IgD-negative memory B cell (primary cell): ENCODE results near the gene CR2. TPM values are rescaled to one million over a fixed set of nuclear protein-coding genes. Genes with fewer than 3 reads are reported as not detected.

Experiments used
- H3K27ac Mint-ChIP-seq, 3 donors: one replicate each; pipeline ENCODE4 v1.8.0; 2020 to 2022; ENCODE audit warnings: mild to moderate bottlenecking in 3 of 3, mixed read lengths in 3 of 3, moderate library complexity in 1 of 3
- H3K27me3 Mint-ChIP-seq: one replicate; pipeline ENCODE4 v1.8.0; 2021; ENCODE audit warnings: mixed read lengths
- H3K36me3 Mint-ChIP-seq: one replicate; pipeline ENCODE4 v1.8.0; 2020; ENCODE audit warnings: mild to moderate bottlenecking, mixed read lengths
- H3K4me1 Mint-ChIP-seq, 3 donors: one replicate each; pipeline ENCODE4 v1.8.0; 2020 to 2022; ENCODE audit warnings: mixed read lengths in 3 of 3, mild to moderate bottlenecking in 1 of 3
- H3K4me3 Mint-ChIP-seq, 4 donors: one replicate each; pipeline ENCODE4 v1.8.0; 2020 to 2022; ENCODE audit warnings: mild to moderate bottlenecking in 4 of 4, mixed read lengths in 4 of 4, moderate library complexity in 3 of 4
- H3K9me3 Mint-ChIP-seq, 3 donors: one replicate each; pipeline ENCODE4 v1.8.0; 2020 to 2021; ENCODE audit warnings: mixed read lengths in 3 of 3, mild to moderate bottlenecking in 1 of 3
- polyA plus RNA-seq: library from polyadenylated mRNA; unstranded; fragments of 300-500 nt; fragmentation: Illumina TruSeq; gene quantifications from one replicate; pipeline ENCODE4 v1.2.3, GENCODE V29; 2021

CR2 gene
- polyA plus RNA-seq: 44.7 TPM

GRCh38 chr1:207454046-207454964, at the start of gene CR2:
Gene CR2 (plus strand): TSS chr1:207454328. CDS start chr1:207454419, 91 bp downstream.
- H3K4me1 Mint-ChIP-seq: peaks cover 0 to 18% (median 10%) of the 10 kb centered on the region in 3 donors
- H3K27ac Mint-ChIP-seq: peak within 1 kb of the TSS; percentile 17 to 78 (median 49)
- peaks cover 1% of the 10 kb centered on the region for H3K27me3 Mint-ChIP-seq
- H3K4me3 Mint-ChIP-seq: peak within 1 kb of the TSS in 2 of 4 donors; percentile 87 to 88
- H3K9me3 Mint-ChIP-seq: no peaks in the 10 kb centered on the region
- H3K36me3 Mint-ChIP-seq: no peaks in the 10 kb centered on the region

GRCh38 chr1:207404849-207405525, 49.1 kb upstream of the CR2 start:
- Mint-ChIP-seq H3K4me1 (peaks cover 11 to 34% (median 13%) of the 10 kb centered on the region in 3 donors), H3K9me3 (no peaks in the 10 kb centered on the region), H3K36me3 (peaks cover 1% of the 10 kb centered on the region), H3K27ac (no peak overlapping the region), H3K27me3 (no peaks in the 10 kb centered on the region), H3K4me3 (no peak overlapping the region)

GRCh38 chr1:207405814-207406213, 48.3 kb upstream of the CR2 start:
- H3K27me3 Mint-ChIP-seq: no peaks in the 10 kb centered on the region
- no peak overlapping the region for H3K4me3 Mint-ChIP-seq
- H3K36me3 Mint-ChIP-seq: peaks cover 1% of the 10 kb centered on the region
- H3K4me1 Mint-ChIP-seq: peaks cover 11 to 37% (median 13%) of the 10 kb centered on the region in 3 donors
- H3K27ac Mint-ChIP-seq: no peak overlapping the region
- H3K9me3 Mint-ChIP-seq: no peaks in the 10 kb centered on the region

GRCh38 chr1:207407655-207408260, 46.4 kb upstream of the CR2 start:
- H3K4me1 Mint-ChIP-seq: peaks cover 22 to 49% (median 24%) of the 10 kb centered on the region in 3 donors
- no peaks in the 10 kb centered on the region for H3K9me3 Mint-ChIP-seq
- H3K4me3 Mint-ChIP-seq: no peak overlapping the region
- H3K36me3 Mint-ChIP-seq: no peaks in the 10 kb centered on the region
- no peaks in the 10 kb centered on the region for H3K27me3 Mint-ChIP-seq
- H3K27ac Mint-ChIP-seq: peak overlapping the region in 1 of 3 donors; percentile 23

GRCh38 chr1:207412845-207413244, 41.3 kb upstream of the CR2 start:
- H3K36me3 Mint-ChIP-seq: no peaks in the 10 kb centered on the region
- H3K4me1 Mint-ChIP-seq: peaks cover 48 to 51% (median 50%) of the 10 kb centered on the region in 3 donors
- H3K9me3 Mint-ChIP-seq: no peaks in the 10 kb centered on the region
- no peaks in the 10 kb centered on the region for H3K27me3 Mint-ChIP-seq
- H3K4me3 Mint-ChIP-seq: peak overlapping the region in 3 of 4 donors; percentile 1 to 90 (median 79)
- peak overlapping the region; percentile 10 to 94 (median 18) for H3K27ac Mint-ChIP-seq

GRCh38 chr1:207414606-207415108, 39.5 kb upstream of the CR2 start:
- Mint-ChIP-seq H3K27me3 (no peaks in the 10 kb centered on the region), H3K36me3 (no peaks in the 10 kb centered on the region), H3K4me1 (peaks cover 49 to 55% (median 54%) of the 10 kb centered on the region in 3 donors), H3K9me3 (peaks cover 0 to 3% (median 0%) of the 10 kb centered on the region in 3 donors), H3K27ac (peak overlapping the region; percentile 84 to 94 (median 92)), H3K4me3 (peak overlapping the region; percentile 57 to 88 (median 72))

GRCh38 chr1:207417076-207417475, 37.1 kb upstream of the CR2 start:
- Mint-ChIP-seq H3K27ac (no peak overlapping the region), H3K9me3 (peaks cover 2 to 10% (median 3%) of the 10 kb centered on the region in 3 donors), H3K4me1 (peaks cover 42 to 51% (median 48%) of the 10 kb centered on the region in 3 donors), H3K4me3 (peak overlapping the region in 2 of 4 donors; percentile 20 to 73), H3K36me3 (no peaks in the 10 kb centered on the region), H3K27me3 (no peaks in the 10 kb centered on the region)

GRCh38 chr1:207418351-207418750, 35.8 kb upstream of the CR2 start:
- H3K4me1 Mint-ChIP-seq: peaks cover 30 to 46% (median 43%) of the 10 kb centered on the region in 3 donors
- peak overlapping the region in 1 of 3 donors; percentile 16 for H3K27ac Mint-ChIP-seq
- H3K4me3 Mint-ChIP-seq: peak overlapping the region in 2 of 4 donors; percentile 6 to 26
- H3K9me3 Mint-ChIP-seq: peaks cover 2 to 10% (median 3%) of the 10 kb centered on the region in 3 donors
- peaks cover 1% of the 10 kb centered on the region for H3K36me3 Mint-ChIP-seq
- H3K27me3 Mint-ChIP-seq: no peaks in the 10 kb centered on the region

- Mint-ChIP-seq H3K27me3 (no peaks in the 10 kb centered on the region), H3K4me1 (peaks cover 33 to 45% (median 41%) of the 10 kb centered on the region in 3 donors), H3K4me3 (peak overlapping the region in 1 of 4 donors; percentile 31), H3K36me3 (peaks cover 1% of the 10 kb centered on the region), H3K9me3 (peaks cover 2 to 10% (median 3%) of the 10 kb centered on the region in 3 donors), H3K27ac (no peak overlapping the region)
Observed at GRCh38 chr1:207420109-207420508, 34.0 kb upstream of the CR2 start.

- H3K27me3 Mint-ChIP-seq: no peaks in the 10 kb centered on the region
Observed at GRCh38 chr1:207421078-207421477, 33.0 kb upstream of the CR2 start.

GRCh38 chr1:207423560-207424292, 30.4 kb upstream of the CR2 start:
- peak overlapping the region; percentile 45 to 75 (median 48) for H3K27ac Mint-ChIP-seq
- H3K9me3 Mint-ChIP-seq: peaks cover 2 to 10% (median 3%) of the 10 kb centered on the region in 3 donors
- peaks cover 1% of the 10 kb centered on the region for H3K36me3 Mint-ChIP-seq
- H3K27me3 Mint-ChIP-seq: no peaks in the 10 kb centered on the region
- peaks cover 42 to 50% (median 47%) of the 10 kb centered on the region in 3 donors for H3K4me1 Mint-ChIP-seq
- H3K4me3 Mint-ChIP-seq: peak overlapping the region; percentile 79 to 96 (median 90)

More at GRCh38 chr1:207421078-207421477, 33.0 kb upstream of the CR2 start:
- H3K4me1 Mint-ChIP-seq: peaks cover 38 to 48% (median 39%) of the 10 kb centered on the region in 3 donors
- H3K27ac Mint-ChIP-seq: peak overlapping the region in 1 of 3 donors; percentile 33
- H3K9me3 Mint-ChIP-seq: peaks cover 2 to 10% (median 3%) of the 10 kb centered on the region in 3 donors
- H3K4me3 Mint-ChIP-seq: no peak overlapping the region
- peaks cover 1% of the 10 kb centered on the region for H3K36me3 Mint-ChIP-seq

- peaks cover 48 to 53% (median 49%) of the 10 kb centered on the region in 3 donors for H3K4me1 Mint-ChIP-seq
- peak overlapping the region in 2 of 3 donors; percentile 15 to 78 for H3K27ac Mint-ChIP-seq
- peak overlapping the region; percentile 46 to 96 (median 87) for H3K4me3 Mint-ChIP-seq
- peaks cover 2 to 7% (median 3%) of the 10 kb centered on the region in 3 donors for H3K9me3 Mint-ChIP-seq
- H3K36me3 Mint-ChIP-seq: peaks cover 1% of the 10 kb centered on the region
- H3K27me3 Mint-ChIP-seq: peaks cover 1% of the 10 kb centered on the region
Observed at GRCh38 chr1:207424570-207425131, 29.5 kb upstream of the CR2 start.

GRCh38 chr1:207427832-207428585, 26.1 kb upstream of the CR2 start:
- H3K27ac Mint-ChIP-seq: peak overlapping the region in 2 of 3 donors; percentile 10 to 83
- H3K4me1 Mint-ChIP-seq: peaks cover 68 to 73% (median 69%) of the 10 kb centered on the region in 3 donors
- peaks cover 1% of the 10 kb centered on the region for H3K27me3 Mint-ChIP-seq
- H3K36me3 Mint-ChIP-seq: no peaks in the 10 kb centered on the region
- no peaks in the 10 kb centered on the region for H3K9me3 Mint-ChIP-seq
- H3K4me3 Mint-ChIP-seq: peak overlapping the region in 3 of 4 donors; percentile 4 to 50 (median 36)
